Skeletal muscle cell (primary cell): Measurements from ENCODE around the gene SERPINC1.
"Not testable (repeated sequence)": the region's sequence is repeated elsewhere in the genome, so short reads cannot be mapped to it uniquely, and the experiment has no call there.

Experiments used
- DNase-seq: peaks from one replicate; pipeline ENCODE4 v3.0.0-alpha.2; 2010; ENCODE audit warnings: low read depth
- H3K4me3 ChIP-seq: 2 replicates; pipeline ENCODE4 v1.5.1; 2011; ENCODE audit warnings: low read depth, mild to moderate bottlenecking, control low read depth, low read length, moderate library complexity

SERPINC1 gene

DNA sequence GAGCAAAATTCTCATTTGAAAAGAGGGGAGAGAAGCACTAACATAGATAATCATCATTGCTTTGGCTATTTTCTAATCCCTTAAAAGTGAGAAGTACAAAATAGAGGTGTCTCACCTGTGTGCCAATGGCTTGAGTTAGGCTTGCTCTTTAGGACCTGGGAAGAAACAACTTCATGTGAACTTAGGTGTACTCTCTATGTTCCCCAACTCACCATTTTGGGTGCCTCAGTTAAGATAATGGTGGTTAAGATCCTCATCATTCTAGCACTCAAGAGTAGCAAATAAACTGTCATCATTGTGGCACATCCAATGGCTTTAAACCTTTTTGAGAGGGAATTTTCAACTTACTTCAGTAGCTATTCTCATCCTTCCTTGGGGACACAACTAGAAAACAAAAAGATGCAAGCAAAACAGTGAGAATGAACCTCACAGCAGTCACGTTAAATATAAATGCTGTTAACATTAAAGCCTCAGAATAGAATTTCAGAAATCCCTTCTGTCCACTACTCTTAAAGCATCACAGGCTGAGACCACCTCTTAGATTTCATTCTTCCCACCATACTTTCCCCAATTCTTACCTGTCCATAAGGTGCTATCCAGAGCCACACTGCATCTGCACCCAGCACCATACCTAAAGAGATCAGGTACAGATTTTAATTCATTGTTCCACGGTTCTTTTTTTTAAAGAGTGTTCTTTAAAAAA lies 50.6 kb downstream of the SERPINC1 start:
- DNase-seq: no peak
- peak overlapping the region; percentile 64 for H3K4me3 ChIP-seq

DNA sequence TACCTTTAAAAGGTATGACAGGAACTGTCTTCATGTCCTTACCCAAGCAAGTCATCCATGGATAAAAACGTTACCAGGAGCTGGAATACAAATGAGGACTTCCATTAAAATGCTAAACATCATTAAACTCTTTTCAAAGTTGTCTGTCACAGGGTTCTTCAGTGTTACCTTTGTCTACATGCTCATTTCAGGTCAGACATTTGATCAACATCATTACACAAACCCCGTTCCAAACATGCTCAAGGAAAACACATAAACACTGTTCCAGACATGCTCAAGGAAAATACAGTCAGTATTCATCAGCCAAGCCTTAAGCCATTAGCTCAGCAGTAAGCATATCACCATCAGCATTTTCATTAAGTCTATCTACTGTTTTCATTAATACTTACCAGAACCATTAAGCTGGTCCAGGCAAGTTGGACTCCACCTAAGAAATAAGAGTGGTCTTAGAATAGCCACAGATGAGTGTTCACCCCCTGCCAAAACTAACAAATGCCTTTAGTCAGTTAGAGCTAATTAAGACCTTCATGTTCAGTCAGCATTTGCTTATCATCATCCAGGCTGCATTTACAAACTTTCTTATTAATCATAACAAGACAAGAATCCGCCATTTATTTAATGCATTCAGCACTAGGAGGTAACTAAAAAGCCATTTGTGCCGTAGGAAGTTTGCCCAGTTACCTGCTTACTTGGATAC lies 51.5 kb downstream of the SERPINC1 start:
- peak overlapping the region; percentile 64 for H3K4me3 ChIP-seq
- DNase-seq: no peak

DNA sequence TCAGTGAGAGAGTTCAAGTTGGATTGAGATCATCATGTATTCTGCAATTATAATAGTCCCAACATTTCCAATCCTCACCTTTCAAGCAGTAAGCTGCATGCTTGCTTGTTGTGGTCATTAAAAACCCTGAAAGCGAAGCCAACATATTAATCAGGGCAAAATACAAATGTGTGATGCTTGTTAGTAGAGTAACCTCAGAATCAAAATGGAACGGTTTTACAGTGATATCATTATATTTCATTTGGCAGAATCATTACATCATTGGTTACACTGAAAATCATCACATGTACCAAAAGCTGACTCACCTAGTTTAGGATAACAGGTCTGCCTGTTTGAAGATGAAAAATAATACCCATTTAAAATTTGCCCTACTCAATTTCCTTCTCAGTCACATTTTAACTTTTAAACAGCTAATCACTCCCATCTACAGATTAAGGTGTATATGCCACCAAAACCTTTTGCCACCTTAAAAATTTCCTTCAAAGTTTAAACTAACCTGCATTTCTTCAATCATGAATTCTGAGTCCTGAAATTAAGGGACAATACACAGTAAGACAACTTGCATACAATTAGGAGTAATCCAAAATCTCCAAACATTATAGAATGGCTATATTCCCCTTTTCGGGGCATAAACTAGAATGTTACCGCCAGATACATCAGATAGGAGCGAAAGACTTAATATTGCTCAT lies 52.8 kb downstream of the SERPINC1 start:
- no peak for DNase-seq
- peak overlapping the region; percentile 64 for H3K4me3 ChIP-seq

DNA sequence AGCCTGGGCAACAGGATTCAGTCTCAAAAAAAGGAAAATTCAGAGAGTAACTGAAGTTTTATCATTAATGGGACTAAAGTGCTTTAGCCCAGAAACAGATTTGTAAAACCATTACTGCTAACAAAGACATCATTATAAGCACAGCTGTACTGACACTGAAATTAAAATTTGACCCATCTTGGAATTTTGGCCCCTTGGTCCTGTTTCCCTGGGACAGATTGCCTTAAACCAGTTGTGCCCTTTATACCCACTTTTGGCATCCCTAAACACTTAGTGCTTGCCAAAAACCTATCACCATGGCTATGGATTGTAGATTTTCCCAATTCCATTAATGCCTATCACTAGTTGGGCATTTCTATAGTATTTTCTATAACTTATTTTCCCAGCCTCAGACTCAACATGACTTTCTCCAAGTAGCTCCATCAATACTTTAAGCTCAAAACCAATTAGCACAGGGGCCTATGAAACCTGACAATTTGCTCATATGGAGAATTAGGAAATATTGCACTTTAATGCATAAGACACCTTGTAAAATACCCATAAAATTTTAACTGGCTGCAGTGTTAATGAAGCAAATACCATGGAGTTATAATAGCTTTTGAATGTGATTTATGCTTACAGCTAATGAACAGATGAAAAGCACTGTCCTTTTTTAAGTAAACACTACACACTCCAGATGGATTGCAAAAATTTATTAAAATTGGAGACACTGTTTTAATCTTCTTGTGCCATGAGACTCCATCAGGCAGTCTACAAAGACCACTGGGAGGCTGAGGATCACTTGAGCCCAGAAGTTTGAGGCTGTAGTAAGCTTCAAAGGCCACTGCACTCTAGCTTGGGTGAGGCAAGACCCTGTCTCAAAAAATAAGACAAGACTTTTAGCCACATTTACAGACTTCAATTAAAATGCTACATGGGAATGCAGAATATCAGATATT lies 53.6 kb downstream of the SERPINC1 start:
- H3K4me3 ChIP-seq: no peak overlapping the region
- DNase-seq: no peak

DNA sequence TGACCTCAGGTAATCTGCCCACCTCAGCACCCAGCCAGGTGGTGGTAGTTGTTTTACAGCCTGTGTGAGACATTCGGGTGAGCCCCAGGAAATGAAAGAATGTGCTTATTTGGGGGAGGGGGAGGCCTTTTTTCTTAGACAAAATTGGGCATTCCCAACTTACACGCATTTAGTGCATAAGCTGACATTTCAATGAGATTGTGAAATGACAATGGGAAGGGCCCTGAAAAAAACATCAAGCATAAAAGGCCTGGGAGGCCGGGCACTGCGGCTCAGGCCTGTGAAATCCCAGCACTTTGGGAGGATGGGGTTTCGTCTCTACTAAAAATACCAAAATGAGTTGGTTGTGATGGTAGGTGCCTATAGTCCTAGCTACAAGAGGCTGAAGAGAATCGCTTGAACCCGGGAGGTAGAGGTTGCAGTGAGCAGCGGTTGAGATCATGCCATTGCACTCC lies 54.3 kb downstream of the SERPINC1 start:
- H3K4me3 ChIP-seq: no peak overlapping the region
- no peak for DNase-seq

DNA sequence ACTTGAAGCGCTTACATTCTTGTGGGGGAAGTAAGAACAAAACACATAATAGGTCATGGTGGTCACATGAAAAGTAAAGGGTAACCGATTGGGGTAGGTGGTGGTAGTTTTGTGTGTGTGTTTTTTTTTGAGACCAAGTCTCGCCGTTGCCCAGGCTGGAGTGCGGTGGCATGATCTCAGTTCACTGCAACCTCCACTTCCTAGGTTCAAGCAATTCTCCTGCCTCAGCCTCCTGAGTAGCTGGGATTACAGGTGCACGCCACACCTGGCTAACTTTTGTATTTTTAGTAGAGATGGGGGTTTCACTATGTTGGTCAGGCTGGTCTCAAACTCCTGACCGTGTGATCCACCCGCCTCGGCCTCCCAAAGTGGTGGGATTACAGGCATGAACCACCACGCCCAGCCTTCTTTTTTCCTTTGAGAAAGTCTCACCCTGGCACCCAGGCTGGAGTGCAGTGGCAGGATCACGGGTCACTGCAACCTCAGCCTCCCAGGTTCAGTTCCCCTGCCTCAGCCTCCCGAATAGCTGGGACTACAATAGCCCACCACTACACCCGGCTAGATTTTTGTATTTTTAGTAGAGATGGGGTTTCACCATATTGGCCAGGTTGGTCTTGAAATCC lies 54.9 kb downstream of the SERPINC1 start:
- DNase-seq, H3K4me3 ChIP-seq: not testable (repeated sequence)

DNA sequence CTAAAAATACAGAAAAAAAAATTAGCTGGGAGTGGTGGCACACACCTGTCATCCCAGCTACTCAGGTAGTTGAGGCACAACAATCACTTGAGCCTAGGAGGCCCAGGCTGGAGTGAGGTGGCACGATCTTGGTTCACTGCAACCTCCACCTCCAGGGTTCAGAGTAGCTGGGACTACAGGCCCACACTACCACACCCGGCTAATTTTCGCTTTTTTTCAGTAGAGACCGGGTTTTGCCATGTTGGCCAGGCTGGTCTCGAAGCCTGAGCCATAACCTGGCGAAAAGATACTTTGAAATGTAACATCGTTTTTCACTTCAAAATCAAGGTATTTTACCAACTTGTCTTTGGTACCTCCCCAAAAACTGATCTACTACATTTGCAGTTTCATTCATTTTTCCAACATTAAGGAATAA lies 55.4 kb downstream of the SERPINC1 start:
- no peak overlapping the region for H3K4me3 ChIP-seq
- DNase-seq: no peak

DNA sequence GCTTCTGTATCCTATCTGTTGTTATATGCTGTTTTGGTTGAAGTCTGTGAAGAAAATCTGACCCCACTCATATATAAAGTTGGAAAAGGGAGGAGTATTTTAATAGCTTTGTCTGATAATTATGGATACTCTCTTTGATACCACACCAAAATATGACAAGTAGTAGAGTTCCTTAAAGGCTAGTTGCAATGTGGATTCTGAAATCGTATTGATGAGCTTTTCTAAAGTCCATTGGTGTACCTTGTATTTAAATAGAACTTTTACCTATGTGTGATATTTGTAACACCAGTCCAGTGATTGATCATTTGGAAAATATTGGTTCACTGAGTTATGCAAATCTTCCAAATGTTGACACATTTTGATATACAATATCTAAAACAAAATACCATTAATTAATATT lies 57.1 kb downstream of the SERPINC1 start:
- DNase-seq: no peak
- H3K4me3 ChIP-seq: no peak overlapping the region

DNA sequence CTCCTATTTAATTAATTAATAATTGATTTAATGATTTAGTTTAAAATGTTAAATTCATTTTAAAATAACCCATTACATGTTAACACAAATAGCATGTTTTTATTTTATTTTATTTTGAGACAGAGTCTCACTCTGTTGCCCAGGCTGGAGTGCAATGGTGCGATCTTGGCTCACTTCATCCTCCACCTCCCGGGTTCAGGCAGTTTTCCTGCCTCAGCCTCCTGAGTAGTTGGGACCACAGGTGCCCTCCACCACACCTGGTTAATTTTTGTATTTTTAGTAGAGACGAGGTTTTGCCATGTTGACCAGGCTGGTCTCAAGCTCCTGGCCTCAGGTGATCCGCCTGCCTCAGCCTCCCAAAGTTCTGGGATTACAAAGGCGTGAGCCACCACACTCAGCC lies 57.6 kb downstream of the SERPINC1 start:
- not testable (repeated sequence) for H3K4me3 ChIP-seq, DNase-seq

DNA sequence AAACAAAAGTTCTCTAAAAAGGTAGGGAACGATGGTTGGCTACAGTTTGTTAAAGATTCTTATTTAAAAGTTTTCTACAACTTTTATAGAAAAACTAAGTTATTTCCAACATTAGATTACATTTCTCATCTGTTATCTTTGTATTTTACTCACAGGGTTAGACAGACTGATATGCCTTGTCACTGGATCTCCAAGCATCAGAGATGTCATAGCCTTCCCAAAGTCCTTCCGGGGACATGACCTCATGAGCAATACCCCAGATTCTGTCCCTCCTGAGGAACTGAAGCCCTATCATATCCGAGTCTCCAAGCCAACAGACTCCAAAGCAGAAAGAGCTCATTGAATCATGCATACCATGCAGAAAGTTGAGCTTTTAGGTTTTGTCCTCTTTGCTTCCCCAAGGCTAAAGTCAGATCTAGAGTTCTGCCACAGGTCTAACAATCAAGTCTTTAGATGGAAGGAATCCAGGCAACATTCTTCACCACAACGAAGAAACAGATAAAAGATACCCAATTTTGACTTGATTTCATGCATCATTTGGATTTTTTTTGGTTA lies 59.7 kb downstream of the SERPINC1 start:
- DNase-seq: no peak
- H3K4me3 ChIP-seq: no peak overlapping the region

DNA sequence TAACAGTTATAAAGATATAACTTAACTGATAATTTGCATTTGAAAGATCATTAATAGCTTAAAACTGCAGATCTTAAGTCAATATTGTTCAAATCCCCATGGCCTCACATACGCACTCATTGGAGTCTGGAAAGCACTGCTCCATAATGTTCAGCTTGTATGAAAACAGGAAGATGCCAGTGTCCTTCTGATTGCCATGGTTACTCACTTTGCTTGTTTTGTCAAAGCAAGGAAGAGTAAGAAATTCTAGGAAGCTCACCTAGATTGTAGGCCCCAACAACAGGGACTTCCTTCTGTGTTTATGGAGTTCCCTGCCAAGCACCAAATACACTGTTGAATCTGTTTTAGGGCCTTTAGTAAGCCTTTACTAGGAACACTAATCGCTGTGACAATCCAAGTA lies 60.2 kb downstream of the SERPINC1 start:
- H3K4me3 ChIP-seq: no peak overlapping the region

DNA sequence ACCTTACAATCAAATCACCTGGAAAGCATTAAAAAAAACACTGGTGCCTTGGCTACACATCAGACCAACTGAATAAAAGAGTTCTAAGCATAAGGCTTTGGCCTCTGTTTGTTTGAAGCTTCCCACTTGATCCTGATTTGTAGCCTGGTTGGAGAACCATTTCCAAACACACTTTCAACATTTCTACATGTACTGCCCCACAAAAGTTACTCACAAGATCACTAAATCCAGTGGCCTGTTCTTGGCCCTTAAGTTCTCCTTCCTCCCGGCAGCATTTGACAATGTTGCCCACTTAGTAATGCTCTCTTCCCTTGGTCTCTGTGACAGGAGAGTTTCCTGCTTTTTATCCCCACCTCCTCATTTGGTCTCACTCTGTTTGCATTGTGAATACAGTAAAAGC lies 61.1 kb downstream of the SERPINC1 start:
- no peak overlapping the region for H3K4me3 ChIP-seq

More for the DNA sequence above, 60.2 kb downstream of the SERPINC1 start:
- DNase-seq: no peak

More for the DNA sequence above, 61.1 kb downstream of the SERPINC1 start:
- no peak for DNase-seq
